Muscle layer of duodenum (tissue), 2 donors: ENCODE data around the gene HK1.

Experiments used
- H3K27ac ChIP-seq: one replicate; pipeline ENCODE4 v1.7.0; 2013; ENCODE audit warnings: mild to moderate bottlenecking, low read length
- H3K27me3 ChIP-seq: one replicate; pipeline ENCODE4 v1.7.0; 2013; ENCODE audit warnings: low read depth, mild to moderate bottlenecking, control low read depth, low read length
- H3K36me3 ChIP-seq, 2 donors: one replicate each; pipeline ENCODE4 v1.7.0; 2013; ENCODE audit warnings: low read length in 2 of 2, control low read depth in 1 of 2, mild to moderate bottlenecking in 1 of 2; ENCODE audit not compliant: insufficient read depth in 2 of 2, control insufficient read depth in 1 of 2
- H3K4me1 ChIP-seq, 2 donors: one replicate each; pipeline ENCODE4 v1.7.0; 2013; ENCODE audit warnings: low read length in 2 of 2, mild to moderate bottlenecking in 2 of 2, control low read depth in 1 of 2, moderate library complexity in 1 of 2; ENCODE audit not compliant: insufficient read depth in 2 of 2, control insufficient read depth in 1 of 2
- H3K4me3 ChIP-seq, 2 donors: one replicate each; pipeline ENCODE4 v1.7.0; 2013; ENCODE audit warnings: low read length in 2 of 2, low read depth in 1 of 2, mild to moderate bottlenecking in 1 of 2
- H3K9me3 ChIP-seq, 2 donors: one replicate each; pipeline ENCODE4 v1.7.0; 2013; ENCODE audit warnings: low read length in 2 of 2, control low read depth in 1 of 2, mild to moderate bottlenecking in 1 of 2; ENCODE audit not compliant: control insufficient read depth in 1 of 2
- donor health status: healthy.

Gene HK1

GRCh38 chr10:69398466-69398865 is 120.2 kb downstream of the HK1 start:
- H3K9me3 ChIP-seq, result no peaks in the 10 kb centered on the region
- H3K27ac ChIP-seq, result no peak overlapping the region
- peaks cover 9 to 54% of the 10 kb centered on the region in 2 donors for H3K36me3 ChIP-seq

DNA sequence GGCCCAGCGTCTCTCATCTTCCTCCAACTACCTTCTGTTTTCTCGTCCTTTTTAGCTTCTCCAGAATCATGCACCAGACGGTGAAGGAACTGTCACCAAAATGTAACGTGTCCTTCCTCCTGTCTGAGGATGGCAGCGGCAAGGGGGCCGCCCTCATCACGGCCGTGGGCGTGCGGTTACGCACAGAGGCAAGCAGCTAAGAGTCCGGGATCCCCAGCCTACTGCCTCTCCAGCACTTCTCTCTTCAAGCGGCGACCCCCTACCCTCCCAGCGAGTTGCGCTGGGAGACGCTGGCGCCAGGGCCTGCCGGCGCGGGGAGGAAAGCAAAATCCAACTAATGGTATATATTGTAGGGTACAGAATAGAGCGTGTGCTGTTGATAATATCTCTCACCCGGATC is 122.6 kb downstream of the HK1 start:
- H3K9me3 ChIP-seq, result no peaks in the 10 kb centered on the region
- no peak overlapping the region for H3K27ac ChIP-seq
- no peaks in the 10 kb centered on the region for H3K27me3 ChIP-seq
- no peak overlapping the region for H3K4me3 ChIP-seq
- H3K4me1 ChIP-seq, result peaks cover 3 to 16% of the 10 kb centered on the region in 2 donors
- peaks cover 9 to 49% of the 10 kb centered on the region in 2 donors for H3K36me3 ChIP-seq

More at GRCh38 chr10:69398466-69398865, 120.2 kb downstream of the HK1 start:
- Histone ChIP-seq H3K27me3 (no peaks in the 10 kb centered on the region), H3K4me1 (peaks cover 0 to 9% of the 10 kb centered on the region in 2 donors), H3K4me3 (no peak overlapping the region)

GRCh38 chr10:69401416-69401815 is 123.1 kb downstream of the HK1 start:
- Histone ChIP-seq H3K27ac (no peak overlapping the region), H3K27me3 (no peaks in the 10 kb centered on the region), H3K4me1 (peaks cover 3 to 21% of the 10 kb centered on the region in 2 donors), H3K4me3 (no peak overlapping the region), H3K36me3 (peaks cover 9 to 49% of the 10 kb centered on the region in 2 donors), H3K9me3 (no peaks in the 10 kb centered on the region)

- Histone ChIP-seq H3K27ac (no peak overlapping the region), H3K9me3 (no peaks in the 10 kb centered on the region), H3K4me3 (no peak overlapping the region), H3K27me3 (no peaks in the 10 kb centered on the region), H3K36me3 (peaks cover 9 to 42% of the 10 kb centered on the region in 2 donors), H3K4me1 (peaks cover 3 to 31% of the 10 kb centered on the region in 2 donors)
These were observed 124.1 kb downstream of the HK1 start for GRCh38 chr10:69402386-69402785.

DNA sequence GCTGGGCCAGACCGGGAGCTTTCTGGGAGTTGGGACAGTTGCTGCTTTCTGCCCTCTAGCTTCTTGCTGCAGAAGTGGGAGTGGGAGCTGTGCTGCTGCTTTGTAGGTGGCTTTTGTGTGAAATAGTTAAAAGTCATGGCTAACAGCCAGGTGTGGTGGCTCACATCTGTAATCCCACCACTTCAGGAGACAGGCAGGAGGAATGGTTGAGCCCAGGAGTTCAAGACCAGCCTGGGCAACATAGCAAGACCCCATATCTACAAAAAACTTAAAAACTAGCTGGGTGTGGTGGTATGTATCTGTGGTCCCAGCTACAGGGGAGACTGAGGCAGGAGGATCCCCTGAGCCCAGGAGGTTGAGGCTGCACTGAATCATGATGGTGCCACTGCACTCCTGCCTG is 124.8 kb downstream of the HK1 start:
- Histone ChIP-seq H3K4me3 (no peak overlapping the region), H3K27ac (no peak overlapping the region), H3K9me3 (no peaks in the 10 kb centered on the region), H3K27me3 (no peaks in the 10 kb centered on the region), H3K36me3 (peaks cover 9 to 42% of the 10 kb centered on the region in 2 donors), H3K4me1 (peaks cover 6 to 38% of the 10 kb centered on the region in 2 donors)

DNA sequence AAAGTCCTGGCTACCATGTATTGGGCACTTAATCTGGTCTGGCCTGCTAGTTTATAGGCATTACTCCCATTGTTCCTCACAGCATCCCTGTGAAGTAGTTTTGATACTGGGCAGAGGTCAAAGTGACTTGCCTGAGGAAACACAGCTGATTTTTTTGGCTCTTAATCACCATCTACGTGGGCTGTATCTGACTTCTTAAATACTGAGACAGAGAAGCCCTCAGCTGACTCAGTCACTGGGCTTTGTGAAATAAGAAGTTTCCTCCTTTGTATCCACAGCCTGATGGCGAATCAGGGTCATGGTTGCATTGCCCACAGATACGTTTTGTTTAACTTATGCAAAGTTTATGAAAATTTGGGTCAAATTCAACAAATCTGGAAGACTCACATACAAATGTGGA is 125.2 kb downstream of the HK1 start:
- Histone ChIP-seq H3K4me3 (no peak overlapping the region), H3K9me3 (no peaks in the 10 kb centered on the region), H3K36me3 (peaks cover 9 to 39% of the 10 kb centered on the region in 2 donors), H3K27me3 (no peaks in the 10 kb centered on the region), H3K4me1 (peaks cover 7 to 40% of the 10 kb centered on the region in 2 donors), H3K27ac (no peak overlapping the region)

DNA sequence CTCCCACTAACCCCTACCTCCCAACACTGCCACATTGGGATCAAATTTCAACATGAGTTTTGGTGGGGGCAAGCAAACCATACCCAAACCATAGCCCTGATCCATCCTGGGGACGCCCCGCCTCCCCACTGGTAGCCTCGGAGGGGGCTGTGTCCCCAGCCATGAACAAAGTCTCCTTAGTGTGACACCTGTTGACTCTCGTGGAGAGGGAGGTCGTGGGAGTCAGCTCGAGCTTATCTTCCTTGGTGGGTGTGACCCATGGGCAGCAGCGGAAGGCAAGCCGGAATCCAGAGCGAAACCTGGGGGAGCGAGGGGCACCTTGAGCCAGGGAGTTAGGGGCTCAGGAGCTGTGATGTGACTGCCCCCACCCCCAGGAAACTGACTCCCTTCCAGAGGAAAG is 126.5 kb downstream of the HK1 start:
- Histone ChIP-seq H3K9me3 (no peaks in the 10 kb centered on the region), H3K4me1 (peaks cover 7 to 40% of the 10 kb centered on the region in 2 donors), H3K4me3 (no peak overlapping the region), H3K27me3 (no peaks in the 10 kb centered on the region), H3K27ac (peak overlapping the region; percentile 1), H3K36me3 (peaks cover 9 to 29% of the 10 kb centered on the region in 2 donors)

DNA sequence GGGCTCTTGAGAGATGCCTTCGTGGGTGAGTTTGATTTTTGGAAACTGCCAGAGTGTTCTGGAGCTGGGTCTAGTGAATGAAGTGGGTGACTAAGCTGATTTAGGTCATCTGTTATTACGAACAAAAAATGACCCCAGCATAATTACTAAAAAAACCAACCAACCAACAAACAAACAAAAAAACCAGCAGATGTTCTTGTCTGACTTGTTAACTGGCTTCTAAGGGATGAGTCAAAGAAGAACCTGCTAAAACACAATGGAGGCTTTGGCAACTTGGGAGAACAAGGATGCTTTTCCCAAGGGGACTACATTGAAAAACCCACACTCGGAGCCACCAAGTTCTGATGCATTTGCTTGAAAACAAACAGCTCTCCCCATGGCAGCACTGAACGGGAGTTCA is 126.9 kb downstream of the HK1 start:
- peak overlapping the region; percentile 1 for H3K27ac ChIP-seq

GRCh38 chr10:69406302-69406811 is 128.1 kb downstream of the HK1 start:
- Histone ChIP-seq H3K36me3 (peaks cover 9 to 22% of the 10 kb centered on the region in 2 donors), H3K27ac (no peak overlapping the region), H3K9me3 (no peaks in the 10 kb centered on the region), H3K4me1 (peaks cover 7 to 51% of the 10 kb centered on the region in 2 donors), H3K27me3 (no peaks in the 10 kb centered on the region), H3K4me3 (no peak overlapping the region)

More for the DNA sequence above, 126.9 kb downstream of the HK1 start:
- Histone ChIP-seq H3K4me1 (peaks cover 7 to 40% of the 10 kb centered on the region in 2 donors), H3K36me3 (peaks cover 9 to 29% of the 10 kb centered on the region in 2 donors), H3K9me3 (no peaks in the 10 kb centered on the region), H3K27me3 (no peaks in the 10 kb centered on the region), H3K4me3 (no peak overlapping the region)

DNA sequence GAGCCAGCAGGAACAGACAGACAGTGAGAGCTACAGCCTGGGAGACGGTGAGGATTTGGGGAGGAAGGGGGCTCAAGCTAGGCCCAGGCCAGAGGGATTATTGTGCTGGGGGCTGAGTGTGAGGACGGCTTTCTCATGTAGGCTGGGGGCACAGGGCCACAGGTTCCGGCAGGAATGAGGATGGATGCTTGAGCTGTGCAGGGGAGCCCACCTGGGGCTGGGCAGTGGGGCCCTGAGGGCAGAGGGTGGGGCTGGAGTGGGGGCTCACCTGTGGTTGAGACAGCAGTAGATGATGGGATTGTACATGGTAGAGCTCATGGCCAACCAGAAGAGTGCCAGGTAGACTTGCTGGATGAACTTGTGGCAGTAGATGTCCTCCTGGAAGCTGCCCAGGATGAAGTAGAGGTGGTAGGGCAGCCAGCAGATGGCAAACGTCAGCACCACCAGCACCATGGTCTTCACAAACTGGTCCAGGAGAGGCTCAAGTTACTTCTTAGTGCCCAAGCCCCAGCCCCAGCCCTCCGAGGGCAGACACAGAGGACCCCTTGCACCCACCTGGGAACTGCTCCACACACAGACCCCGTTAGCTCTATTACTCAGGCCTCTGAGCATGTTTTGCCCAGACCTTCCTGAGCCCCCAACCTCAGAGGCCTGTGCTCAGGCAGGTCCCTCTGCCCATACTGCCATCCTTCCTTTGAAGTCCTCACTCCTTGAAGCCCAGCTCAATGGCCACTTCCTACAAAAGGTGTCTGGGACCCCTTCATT is 128.7 kb downstream of the HK1 start:
- Histone ChIP-seq H3K36me3 (peaks cover 9 to 20% of the 10 kb centered on the region in 2 donors), H3K27ac (no peak overlapping the region), H3K4me1 (peaks cover 7 to 51% of the 10 kb centered on the region in 2 donors), H3K4me3 (no peak overlapping the region), H3K27me3 (no peaks in the 10 kb centered on the region), H3K9me3 (no peaks in the 10 kb centered on the region)

GRCh38 chr10:69407621-69408301 is 129.5 kb downstream of the HK1 start:
- H3K27me3 ChIP-seq, result no peaks in the 10 kb centered on the region

More at GRCh38 chr10:69407621-69408301, 129.5 kb downstream of the HK1 start:
- Histone ChIP-seq H3K4me3 (peak overlapping the region in 1 of 2 donors; percentile 14), H3K36me3 (peaks cover 7 to 17% of the 10 kb centered on the region in 2 donors), H3K4me1 (peaks cover 7 to 52% of the 10 kb centered on the region in 2 donors), H3K27ac (peak overlapping the region; percentile 69), H3K9me3 (no peaks in the 10 kb centered on the region)
